Inferior parietal cortex (tissue), 1 donor: ENCODE measurements around the gene TATDN2.
"Not testable (repeated sequence)": the region's sequence is repeated elsewhere in the genome, so short reads cannot be mapped to it uniquely, and the experiment has no call there.

Source experiments
- DNase-seq: peaks from one replicate; pipeline ENCODE4 v3.0.0-alpha.2; 2016; ENCODE audit errors: extremely low spot score

TATDN2 gene

DNA sequence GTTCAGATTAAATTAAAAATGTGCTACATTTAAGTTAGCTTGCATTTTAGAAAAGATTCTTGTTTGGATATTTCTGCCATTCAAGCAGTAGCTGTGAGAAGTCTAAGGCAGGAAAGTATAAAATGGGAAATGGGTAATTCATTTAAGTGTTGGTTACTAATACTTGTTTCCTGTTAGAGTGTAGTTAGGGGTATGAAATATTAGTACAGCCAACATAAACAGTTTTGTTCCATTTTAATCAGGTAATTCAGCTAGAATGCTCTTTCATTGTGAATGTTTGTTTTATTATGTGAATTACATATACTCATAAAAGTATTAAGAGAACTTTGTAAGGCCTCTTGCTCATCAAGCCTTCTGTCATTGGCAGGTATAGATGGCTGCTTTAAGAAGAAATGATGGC is 19.9 kb downstream of the TATDN2 start:
- no peak for DNase-seq

DNA sequence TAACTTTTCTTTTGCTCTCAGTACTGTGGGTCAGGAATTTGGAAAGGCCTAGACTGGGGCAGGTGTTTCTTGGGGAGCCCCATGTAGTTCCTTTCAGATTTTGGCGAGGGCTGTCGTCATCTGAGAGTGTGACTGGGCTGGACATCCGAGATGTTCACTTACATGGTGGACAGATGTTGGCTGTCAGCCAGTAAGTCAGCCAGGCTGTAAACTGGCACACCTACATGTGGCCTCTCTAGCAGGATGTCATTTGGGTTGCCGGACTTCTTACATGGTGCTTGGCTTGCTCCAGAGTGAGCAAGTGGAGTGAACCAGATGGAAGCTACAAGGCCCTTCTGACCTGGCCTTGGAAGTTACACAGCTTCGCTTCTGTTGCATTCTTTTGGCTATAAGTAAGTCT is 20.7 kb downstream of the TATDN2 start:
- DNase-seq: no peak

DNA sequence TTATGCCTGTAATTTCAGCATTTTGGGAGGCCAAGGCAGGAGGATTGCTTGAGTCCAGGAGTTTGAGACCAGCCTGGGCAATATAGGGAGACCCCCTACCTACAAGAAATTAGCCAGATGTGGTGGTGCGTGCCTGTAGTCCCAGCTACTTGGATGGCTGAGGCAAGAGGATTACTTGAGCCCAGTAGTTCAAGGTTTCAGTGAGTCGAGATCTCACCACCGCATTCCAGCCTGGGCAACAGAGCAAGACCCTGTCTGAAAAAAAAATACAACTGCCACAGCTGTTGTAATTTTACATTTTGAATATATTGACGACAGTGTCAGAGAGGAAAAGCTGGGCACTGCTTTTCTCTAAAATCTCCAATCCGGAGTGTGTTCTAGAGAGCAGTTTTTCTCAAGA is 21.2 kb downstream of the TATDN2 start:
- no peak for DNase-seq

DNA sequence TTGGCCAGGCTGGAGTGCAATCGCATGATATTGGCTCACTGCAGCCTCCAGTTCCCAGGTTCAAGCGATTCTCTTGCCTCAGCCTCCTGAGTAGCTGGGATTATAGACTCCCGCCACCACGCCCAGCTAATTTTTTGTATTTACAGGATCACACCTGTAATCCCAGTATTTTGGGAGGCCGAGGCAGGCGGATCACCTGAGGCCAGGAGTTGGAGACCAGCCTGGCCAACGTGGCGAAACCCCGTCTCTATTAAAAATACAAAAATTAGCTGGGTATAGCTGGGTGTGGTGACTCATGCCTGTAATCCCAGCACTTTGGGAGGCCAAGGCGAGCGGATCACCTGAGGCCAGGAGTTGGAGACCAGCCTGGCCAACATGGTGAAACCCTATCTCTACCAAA is 24.2 kb downstream of the TATDN2 start:
- DNase-seq: not testable (repeated sequence)

DNA sequence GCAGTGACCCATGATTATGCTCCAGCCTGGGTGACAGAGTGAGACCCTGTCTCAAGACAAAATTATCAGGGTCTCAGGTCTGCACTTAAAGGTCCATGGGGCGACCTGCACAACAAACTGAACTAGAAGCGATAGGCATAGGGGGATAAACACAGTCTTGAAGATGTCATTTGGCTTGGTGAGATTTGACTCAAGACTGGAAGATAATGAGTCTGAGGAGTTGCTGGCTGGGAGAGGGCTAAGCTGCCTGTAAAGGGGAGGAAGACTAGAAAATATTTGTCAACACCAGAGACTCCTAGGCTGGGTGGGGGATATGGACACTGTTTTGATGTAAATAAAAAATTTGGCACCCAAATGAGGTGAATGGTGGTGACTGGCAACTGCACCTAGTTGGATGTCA is 24.7 kb downstream of the TATDN2 start:
- DNase-seq: no peak

DNA sequence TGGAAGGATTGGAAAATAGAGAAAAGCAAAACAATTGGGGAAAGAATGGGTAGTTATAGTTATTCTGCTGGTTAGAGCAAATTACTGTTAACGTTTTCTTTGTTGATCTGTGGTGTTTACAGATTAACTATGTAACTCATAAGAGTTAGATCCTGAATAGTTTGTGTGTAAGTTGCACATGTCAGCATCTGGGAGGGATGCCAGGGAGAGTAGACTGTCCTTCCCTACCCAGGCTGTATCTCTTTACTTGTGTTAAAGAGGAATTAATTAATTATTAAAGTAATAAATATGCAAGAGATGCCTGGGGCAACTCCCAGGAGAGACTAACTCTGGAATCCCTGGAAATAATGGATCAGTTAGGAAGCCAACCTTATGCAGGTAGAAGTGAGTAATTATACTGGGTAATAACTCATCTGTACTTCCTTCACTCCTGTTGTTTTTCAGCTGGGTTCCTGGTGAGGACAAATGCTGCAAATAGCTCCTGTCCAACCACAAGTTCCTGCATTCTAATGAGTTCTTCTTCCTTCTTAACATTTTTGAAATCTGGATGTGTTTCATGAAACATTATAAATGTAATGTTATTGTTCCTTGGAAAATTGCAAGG is 25.5 kb downstream of the TATDN2 start:
- no peak for DNase-seq

DNA sequence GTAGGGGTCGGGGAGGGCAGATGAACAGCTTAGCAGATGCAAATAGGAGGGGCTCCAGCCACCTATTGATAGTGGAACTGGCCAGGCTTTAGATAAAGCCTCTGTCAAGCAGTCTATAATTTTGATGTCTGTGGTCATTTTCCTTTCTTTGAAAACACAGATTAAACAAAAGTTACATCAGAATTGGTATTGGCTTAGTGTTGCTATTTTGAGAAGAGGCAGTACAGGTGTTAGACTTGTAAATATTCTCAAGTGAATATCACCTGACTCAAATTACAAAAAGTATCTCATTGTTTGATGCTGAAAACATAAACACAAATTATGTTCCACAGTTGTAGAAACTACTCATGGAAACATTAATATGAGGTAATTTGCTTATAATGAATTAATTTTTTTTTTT is 26.3 kb downstream of the TATDN2 start:
- DNase-seq: no peak

DNA sequence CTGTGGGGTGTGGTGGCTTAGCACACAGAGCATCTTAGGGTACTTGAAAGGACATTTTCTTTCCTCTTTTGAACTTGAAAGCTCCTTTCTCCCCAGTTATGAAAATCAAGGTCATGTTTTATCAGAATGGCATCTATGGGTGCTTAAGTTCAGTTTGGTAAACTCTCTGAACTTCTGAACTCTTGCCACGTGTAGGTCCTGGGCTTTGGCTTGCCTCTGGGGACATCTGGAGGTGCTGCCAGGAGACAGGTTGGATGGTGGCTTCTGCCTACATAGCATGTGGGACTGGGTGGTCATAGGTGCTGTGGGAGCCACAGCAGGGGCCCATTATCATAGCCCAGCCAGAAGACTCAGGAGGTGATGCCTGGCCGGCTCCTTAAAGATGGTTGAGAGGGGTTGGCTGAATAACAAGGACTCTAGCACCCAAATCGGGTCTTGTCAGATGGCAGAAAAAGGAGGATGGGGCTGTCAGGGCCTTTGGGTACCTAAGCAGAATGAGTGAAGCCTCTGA is 28.9 kb downstream of the TATDN2 start:
- no peak for DNase-seq

DNA sequence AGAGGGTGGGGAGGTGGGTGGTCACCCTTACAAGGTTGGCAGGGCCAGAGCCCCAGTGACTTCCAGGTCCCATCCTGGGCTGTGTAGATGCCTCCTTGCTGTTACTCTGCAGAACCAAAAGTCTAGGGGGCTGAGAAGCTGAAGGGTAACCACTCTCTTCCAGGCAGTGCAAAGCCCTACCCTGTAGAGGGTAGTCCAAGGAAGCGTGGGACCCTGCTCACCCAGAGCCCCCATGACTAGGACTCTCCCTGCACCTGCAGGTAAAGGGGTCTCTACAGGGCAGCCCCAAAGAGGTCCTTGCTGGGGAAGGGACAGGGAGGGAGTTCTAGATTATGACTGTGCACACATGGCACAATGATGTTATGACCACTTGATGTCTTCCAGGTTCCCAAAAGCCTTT is 30.2 kb downstream of the TATDN2 start:
- no peak for DNase-seq

DNA sequence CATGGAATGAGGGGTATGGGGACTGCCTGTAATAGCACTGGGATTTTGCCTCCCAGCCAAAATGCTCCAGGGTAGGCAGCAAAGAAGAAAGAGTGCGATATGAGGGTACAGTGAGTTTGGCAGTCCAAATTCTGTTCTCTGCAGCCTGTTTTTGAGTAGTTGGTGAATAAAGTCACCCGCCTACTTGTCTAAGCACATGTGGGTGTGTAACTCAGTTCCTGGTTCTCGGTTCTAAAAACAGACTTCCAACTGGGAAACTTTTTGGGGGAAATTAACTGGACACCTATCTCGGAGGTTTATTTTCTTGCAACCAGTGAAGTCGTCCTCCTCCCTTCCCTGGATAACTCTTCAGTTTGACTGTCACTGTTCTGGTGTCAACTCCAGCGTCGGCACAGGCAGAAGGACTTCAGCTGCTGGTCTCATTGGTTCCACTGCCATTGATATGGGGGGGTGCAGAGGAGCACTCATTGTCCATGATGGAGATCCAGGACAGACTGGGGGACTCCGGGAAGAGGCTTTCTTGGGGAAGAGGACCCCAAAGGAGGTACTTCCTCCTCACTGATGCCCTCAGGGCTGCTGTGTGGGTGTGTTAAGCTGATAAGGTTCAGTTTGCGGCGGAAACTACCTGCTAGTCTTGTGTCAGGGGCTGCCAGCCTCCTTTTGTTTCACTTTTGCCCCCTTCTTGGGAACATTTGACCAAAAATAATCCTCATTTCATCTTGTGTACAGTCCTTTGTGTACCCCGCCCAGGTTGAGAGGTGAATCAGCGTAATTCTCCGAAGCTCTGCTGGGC is 31.3 kb downstream of the TATDN2 start:
- DNase-seq: peak; percentile 57

DNA sequence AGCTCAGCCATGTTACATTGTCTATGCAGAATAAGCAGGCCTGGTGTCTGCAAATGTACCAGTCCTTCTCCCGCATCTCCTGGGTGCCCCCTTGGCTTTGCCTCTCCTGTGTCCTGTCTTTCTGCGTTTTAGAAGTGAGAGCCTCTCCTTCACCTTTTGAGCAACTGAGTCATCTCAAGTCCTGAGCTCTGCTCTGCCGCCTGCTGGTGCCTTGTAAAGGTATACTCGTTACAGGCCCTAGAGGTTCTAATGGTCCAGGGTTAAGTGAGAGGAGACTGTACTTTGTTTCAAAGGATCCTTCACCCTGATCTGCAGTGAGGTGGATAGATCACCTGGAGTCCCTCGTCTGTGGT is 31.9 kb downstream of the TATDN2 start:
- no peak for DNase-seq

DNA sequence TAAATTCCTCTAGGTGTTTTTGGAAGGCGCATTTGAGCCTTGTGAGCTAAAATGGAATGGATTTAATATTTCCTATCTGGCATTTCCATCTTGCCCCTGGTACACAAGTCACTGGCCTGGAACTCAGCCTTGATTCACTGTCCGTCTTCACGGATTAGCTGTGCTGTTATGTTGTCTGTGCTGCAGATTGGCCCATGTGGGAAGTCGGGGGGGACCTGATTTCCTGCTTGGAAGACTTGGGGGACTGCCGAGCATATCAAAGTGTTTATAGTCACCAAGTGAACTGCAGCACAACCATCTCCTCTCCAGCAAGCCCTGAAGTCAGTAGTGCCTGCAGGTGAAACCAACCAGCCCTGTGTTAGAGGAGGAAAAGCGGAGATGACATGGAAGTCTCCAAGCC is 32.3 kb downstream of the TATDN2 start:
- no peak for DNase-seq

DNA sequence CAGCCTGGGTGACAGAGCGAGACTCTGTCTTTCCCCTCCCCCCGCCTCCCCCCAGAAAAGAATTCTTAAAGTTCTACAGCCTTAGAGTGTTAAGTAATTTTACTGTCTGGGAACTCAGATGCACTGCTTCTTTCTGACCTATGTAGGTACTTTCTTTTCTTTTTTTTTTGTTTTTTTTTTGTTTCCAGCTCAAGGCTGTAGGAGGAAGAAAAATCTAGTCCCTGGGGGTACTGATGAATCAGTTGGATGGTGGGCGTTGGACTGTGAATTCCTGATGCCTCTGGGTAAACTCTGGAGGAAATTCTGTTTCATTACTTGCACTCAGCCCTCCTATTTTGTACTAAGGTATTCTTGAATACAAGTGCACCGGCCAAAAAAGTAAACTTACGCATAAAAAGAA is 33.7 kb downstream of the TATDN2 start:
- DNase-seq: no peak

DNA sequence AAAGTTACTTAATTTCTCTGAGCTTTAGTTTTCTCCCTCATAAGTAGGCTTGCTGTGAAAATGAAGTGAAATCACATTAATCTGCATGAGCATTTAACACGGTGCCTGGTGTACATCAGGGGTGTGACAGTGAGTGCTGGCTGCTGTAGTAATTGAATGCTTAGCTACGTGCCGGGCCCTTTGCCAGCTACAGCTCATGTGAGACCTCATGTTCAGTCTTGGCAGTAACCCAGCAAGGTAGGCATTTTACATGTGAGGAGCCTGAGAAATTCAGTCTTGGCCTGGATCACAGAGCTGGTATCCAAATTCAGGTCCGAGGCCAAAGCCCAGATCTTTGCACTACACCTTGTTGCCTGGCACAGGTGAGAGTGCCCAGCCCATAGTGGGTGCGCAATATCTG is 35.4 kb downstream of the TATDN2 start:
- no peak for DNase-seq

DNA sequence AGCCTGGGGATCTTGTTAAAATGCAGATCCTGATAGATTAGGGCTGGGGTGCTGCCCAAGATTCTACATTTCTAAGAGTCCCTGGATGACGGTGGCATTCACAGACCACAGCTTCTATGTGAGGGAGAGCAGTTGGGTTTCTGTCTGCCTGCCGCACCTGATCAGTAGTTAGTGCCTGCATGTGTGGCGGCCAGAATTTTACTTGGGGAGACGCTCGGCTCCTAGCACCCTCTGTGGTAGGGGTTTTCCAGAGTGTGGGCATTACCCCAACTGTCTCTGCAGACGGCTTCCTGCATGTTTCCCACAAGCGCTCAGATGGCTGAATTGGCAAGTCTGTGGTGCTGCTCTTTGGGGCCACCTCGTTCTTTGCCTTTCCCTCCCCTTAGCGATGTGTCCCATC is 36.2 kb downstream of the TATDN2 start:
- no peak for DNase-seq

DNA sequence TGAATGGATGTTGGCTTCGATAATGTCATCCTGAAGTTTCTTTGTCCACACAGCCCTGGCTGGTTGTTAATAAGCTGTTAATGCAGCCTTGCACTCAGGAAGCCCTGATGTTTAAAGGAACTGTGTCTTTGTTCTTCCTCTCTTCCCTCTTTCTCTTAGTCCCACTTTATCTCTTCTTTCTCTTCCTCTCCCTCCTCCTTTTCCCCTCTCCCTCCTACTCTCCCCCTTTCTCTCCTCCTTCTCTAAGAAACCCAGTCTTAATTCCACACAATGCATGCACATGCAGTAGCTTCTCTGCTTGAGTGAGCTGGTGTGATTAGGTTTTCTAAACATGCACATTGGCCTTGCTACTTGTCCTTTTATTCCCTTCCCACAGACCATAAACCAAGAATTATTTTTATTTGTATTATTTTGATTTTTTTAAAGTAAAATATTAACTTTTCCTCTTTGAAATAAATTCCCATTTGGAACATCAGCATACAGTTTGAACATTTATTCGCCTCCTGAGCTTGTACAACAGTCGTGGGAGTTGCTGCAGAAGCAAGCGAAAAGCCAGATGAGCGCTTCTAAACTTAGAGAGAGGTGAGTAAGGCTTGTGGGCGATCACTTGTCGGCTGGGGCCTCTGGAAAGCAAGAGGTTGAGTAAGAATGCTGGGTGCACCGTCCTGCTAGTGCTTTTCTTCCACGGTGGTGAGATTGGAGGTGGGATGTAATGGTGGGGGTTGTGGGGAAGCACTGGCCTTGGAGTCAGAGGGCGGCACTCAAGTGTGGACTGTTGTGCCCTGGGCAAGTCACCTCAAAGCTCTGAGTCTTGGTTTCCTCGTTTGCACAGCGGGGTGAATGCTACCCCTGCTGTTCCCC is 37.2 kb downstream of the TATDN2 start:
- no peak for DNase-seq

DNA sequence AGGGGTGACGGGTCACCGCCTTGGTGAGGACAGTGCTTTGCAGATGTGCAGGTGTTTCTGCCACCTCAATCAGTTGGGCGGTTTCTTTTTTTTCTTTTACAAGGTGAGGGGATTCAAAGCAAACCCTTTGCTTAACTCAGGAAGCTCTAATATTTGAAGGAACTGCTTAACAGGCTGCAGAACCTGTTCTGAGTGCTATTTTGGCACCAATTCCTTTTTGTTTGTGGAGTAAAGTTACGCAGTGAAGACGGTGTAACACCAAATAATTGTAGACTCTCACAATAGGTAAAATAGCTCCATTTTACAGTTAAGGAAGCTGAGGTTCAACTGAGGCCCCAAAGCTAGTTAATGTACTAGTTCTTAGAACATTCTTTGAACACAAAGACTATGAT is 37.9 kb downstream of the TATDN2 start:
- DNase-seq: no peak

DNA sequence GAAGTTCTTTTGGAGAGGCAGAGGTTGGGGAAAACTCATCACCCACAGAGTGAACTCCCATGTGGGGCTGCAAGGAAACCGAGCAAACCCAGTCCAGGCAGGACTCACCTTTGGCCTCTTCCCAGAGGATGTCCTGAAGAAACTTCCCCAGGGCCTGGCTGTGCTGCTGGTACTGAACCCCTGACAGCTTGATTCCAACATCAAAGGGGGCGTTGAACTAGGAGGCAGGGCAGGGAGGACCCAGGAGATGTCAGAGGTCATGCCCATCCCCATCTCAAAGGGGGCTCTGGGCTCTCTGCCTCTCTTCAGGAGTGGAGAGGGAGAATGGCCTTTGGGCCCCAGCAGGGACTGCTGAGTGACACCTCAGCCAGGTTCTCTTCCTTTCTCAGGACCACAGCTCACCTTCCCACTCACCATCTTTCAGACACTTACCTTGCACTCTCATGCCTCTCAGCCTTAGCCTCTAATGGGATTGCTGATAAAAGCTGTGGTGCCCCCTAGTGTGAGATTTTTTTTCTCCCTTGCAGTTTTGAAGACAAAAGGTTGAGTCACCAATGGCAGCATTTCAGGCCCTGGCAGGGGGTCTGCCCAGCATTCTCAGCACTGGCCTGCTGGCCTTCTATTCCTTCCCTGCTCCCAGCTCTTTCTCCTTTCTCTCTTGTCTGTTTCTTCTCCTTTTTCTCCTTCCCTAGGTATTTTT is 38.5 kb downstream of the TATDN2 start:
- DNase-seq: peak; percentile 74

DNA sequence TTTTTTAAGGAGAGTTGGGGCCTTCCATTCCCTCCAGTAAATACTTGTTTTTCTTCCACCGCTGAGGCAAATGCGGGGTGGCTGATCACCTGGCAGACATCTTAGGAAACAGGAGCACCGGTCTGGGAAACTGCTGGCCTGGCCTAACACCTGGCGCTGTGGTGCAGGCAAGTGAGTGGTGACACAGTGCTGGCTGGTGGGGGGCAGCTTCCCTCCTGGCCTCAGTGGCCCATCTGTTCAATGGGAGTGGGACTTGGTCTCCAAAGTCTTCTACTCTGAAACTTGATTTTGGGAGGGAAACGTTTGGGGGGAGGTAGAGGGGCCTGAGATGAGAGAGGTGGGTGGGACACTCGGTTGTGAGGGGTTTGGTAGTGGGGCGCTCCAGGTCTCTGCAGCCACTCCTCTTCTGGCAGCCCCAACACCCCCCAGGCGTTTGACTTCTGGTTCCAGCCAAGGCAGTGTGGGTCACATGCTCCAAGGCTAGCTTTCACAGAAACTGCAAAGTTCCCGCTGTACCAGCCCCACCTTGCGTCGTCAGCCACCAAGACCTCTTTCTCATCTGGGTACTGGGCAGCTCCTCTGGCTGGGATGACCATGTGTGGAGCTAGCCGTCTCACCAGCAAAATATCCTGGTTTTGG is 39.8 kb downstream of the TATDN2 start:
- DNase-seq: no peak

DNA sequence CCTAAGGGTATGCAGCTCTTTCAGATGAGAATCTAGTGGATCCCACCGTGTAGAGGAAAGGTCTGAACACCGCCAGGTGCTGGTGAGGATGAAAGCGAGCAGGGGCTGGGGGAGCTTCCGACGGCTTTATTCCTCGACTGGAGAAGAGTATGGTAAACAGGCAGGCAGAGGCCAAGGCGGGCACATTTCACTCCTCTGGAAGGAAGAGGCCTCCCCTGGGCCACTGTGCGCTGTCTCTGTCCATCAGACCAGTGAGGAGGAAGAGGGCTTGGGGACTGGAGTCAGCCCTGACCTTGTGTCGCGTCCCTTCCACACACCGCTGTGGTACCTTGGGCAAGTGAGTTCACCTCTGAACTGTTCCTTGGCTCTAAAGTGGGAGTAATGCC is 40.3 kb downstream of the TATDN2 start:
- DNase-seq: no peak

DNA sequence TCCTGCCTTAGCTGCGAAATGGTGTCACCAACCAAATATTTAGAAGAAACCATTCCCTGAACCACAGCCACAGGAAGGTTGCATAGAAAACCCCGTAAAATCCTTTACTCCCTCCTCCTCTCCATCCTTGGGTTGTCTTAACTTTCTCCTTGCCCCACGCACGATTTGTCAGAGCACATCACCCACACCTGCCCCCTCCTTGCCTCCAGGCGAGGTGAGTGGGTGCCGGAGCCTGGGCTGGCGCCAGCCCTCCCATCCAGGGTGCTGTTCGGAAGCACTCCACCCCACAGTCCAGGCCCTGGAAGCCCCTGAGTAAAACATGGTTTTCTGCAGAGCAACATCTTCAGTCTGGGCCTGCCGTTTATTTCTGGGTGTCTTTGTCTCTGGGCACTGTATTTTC is 40.8 kb downstream of the TATDN2 start:
- no peak for DNase-seq
